OCI-LY1 (cell line): ENCODE measurements around the gene SGPP1.

Experiments
- H2AFZ ChIP-seq: fragments of 200-600 bp; sonication (generic), shearing (Covaris generic); 2 replicates; pipeline ENCODE4 v1.6.0; 2014; ENCODE audit warnings: antibody characterized with exemption, mild to moderate bottlenecking, low read length
- H3F3A ChIP-seq: fragments of 200-600 bp; sonication (generic), shearing (Covaris generic); 2 replicates; pipeline ENCODE4 v1.6.0; 2014; ENCODE audit warnings: mild to moderate bottlenecking, antibody characterized with exemption, low read length, moderate library complexity; ENCODE audit not compliant: insufficient read depth
- H3K27ac ChIP-seq: fragments of 200-600 bp; sonication (generic); 2 replicates; pipeline ENCODE4 v1.5.1; 2014; ENCODE audit warnings: low read length, mixed run types, mild to moderate bottlenecking, low read depth; ENCODE audit not compliant: poor library complexity, severe bottlenecking
- H3K27me3 ChIP-seq: fragments of 200-600 bp; sonication (generic); 2 replicates; pipeline ENCODE4 v1.6.0; 2014; ENCODE audit warnings: antibody characterized with exemption, mild to moderate bottlenecking, low read length, moderate library complexity; ENCODE audit not compliant: insufficient read depth
- H3K36me3 ChIP-seq: fragments of 200-600 bp; sonication (generic); 2 replicates; pipeline ENCODE4 v1.6.1; 2014; ENCODE audit warnings: mild to moderate bottlenecking, antibody characterized with exemption, low read length, moderate library complexity, mixed read lengths; ENCODE audit not compliant: insufficient read depth
- H3K4me1 ChIP-seq: fragments of 200-600 bp; sonication (generic); 2 replicates; pipeline ENCODE4 v1.5.1; 2014; ENCODE audit warnings: mild to moderate bottlenecking, low read length, moderate library complexity; ENCODE audit not compliant: insufficient read depth, severe bottlenecking
- H3K4me2 ChIP-seq: fragments of 200-600 bp; sonication (generic), shearing (Covaris generic); 2 replicates; pipeline ENCODE4 v1.6.1; 2014; ENCODE audit warnings: low read length
- H3K4me3 ChIP-seq: fragments of 200-600 bp; sonication (generic); 2 replicates; pipeline ENCODE4 v1.5.1; 2014; ENCODE audit warnings: low read length, low read depth, mild to moderate bottlenecking, mixed read lengths; ENCODE audit not compliant: poor library complexity, severe bottlenecking
- H3K79me2 ChIP-seq: fragments of 200-600 bp; shearing (Covaris generic); 2 replicates; pipeline ENCODE4 v1.6.1; 2016; ENCODE audit warnings: mixed run types, low read length, mixed read lengths; ENCODE audit not compliant: insufficient read depth
- H3K9ac ChIP-seq: fragments of 200-600 bp; sonication (generic), shearing (Covaris generic); 2 replicates; pipeline ENCODE4 v1.6.1; 2014; ENCODE audit warnings: mild to moderate bottlenecking, low read length, mixed read lengths
- H3K9me2 ChIP-seq: fragments of 200-600 bp; sonication (generic), shearing (Covaris generic); 2 replicates; pipeline ENCODE4 v1.6.1; 2014; ENCODE audit warnings: low read depth, mild to moderate bottlenecking, low read length, mixed read lengths
- H3K9me3 ChIP-seq: fragments of 200-600 bp; shearing (Covaris generic); 2 replicates; pipeline ENCODE4 v1.6.1; 2014; ENCODE audit warnings: low read length, mixed read lengths
- H4K20me1 ChIP-seq: fragments of 200-600 bp; sonication (generic), shearing (Covaris generic); 2 replicates; pipeline ENCODE4 v1.6.0; 2016; ENCODE audit warnings: mild to moderate bottlenecking, low read length; ENCODE audit not compliant: insufficient read depth
- EZH2 ChIP-seq: fragments of 200-600 bp; sonication (generic), shearing (Covaris generic); IDR thresholded peaks from 2 replicates; pipeline ENCODE4 v1.8.0; 2017; ENCODE audit warnings: borderline replicate concordance, mixed run types, mild to moderate bottlenecking, antibody characterized with exemption, low read length, moderate library complexity, mixed read lengths
- TF ChIP-seq, protein P1 (sequence below): fragments of 200-600 bp; sonication (generic), shearing (Covaris generic); IDR thresholded peaks from 2 replicates; pipeline ENCODE4 v1.5.1; 2017; ENCODE audit warnings: mild to moderate bottlenecking, antibody characterized with exemption, low read length, moderate library complexity, mixed read lengths

SGPP1 gene

GRCh38 chr14:63701606-63702299 is 26.1 kb downstream of the SGPP1 start:
- H3K4me3 ChIP-seq = no peak overlapping the region
- H3K79me2 ChIP-seq = peaks cover 92% of the 10 kb centered on the region
- H3F3A ChIP-seq = no peaks in the 10 kb centered on the region
- peaks cover 44% of the 10 kb centered on the region for H3K36me3 ChIP-seq
- H3K4me2 ChIP-seq = peak overlapping the region; percentile 31; the same call in 1 of the 2 replicates
- H3K27ac ChIP-seq = peak overlapping the region; percentile 26
- no peak overlapping the region for H2AFZ ChIP-seq
- H3K9me3 ChIP-seq = no peaks in the 10 kb centered on the region; the same call in 1 of the 2 replicates
- peaks cover 38% of the 10 kb centered on the region for H3K4me1 ChIP-seq
- H3K9me2 ChIP-seq = no peaks in the 10 kb centered on the region
- TF ChIP-seq, protein P1, sequence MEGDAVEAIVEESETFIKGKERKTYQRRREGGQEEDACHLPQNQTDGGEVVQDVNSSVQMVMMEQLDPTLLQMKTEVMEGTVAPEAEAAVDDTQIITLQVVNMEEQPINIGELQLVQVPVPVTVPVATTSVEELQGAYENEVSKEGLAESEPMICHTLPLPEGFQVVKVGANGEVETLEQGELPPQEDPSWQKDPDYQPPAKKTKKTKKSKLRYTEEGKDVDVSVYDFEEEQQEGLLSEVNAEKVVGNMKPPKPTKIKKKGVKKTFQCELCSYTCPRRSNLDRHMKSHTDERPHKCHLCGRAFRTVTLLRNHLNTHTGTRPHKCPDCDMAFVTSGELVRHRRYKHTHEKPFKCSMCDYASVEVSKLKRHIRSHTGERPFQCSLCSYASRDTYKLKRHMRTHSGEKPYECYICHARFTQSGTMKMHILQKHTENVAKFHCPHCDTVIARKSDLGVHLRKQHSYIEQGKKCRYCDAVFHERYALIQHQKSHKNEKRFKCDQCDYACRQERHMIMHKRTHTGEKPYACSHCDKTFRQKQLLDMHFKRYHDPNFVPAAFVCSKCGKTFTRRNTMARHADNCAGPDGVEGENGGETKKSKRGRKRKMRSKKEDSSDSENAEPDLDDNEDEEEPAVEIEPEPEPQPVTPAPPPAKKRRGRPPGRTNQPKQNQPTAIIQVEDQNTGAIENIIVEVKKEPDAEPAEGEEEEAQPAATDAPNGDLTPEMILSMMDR = no peak
- no peak for TF ChIP-seq EZH2
- H4K20me1 ChIP-seq = no peaks in the 10 kb centered on the region
- H3K9ac ChIP-seq = no peak overlapping the region
- H3K27me3 ChIP-seq = no peaks in the 10 kb centered on the region

DNA sequence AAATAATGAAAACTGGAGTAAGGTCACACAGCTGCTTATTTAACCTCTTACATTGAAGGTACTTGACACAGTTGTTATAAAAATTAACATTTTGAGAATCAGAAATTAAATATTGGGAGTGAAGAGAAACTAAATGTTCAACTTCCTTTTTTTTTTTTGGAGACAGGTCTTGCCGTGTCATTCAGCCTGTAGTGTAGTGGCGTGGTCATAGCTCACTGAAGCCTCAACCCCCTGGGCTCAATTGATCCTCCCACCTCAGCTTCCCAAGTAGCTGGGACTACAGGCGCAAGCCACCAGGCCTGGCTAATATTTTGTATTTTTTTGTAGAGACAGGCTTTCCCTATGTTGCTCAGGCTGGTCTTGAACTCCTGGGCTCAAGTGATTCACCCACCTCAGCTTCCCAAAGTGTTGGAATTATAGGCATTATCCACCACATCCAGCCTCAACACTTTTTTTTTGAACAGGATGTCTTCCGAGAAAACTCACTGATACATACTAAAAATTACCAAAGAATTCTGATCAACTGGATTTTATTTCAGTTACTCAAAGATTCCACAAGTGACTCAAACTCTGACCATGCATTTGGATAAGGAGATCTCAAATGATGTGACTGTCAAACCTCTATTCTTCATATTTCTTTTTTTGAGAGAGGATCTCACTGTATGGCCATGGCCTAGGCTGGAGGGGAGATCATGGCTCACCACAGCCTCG is 35.4 kb downstream of the SGPP1 start:
- Histone ChIP-seq H3K36me3 (peaks cover 66% of the 10 kb centered on the region), H3K9me3 (no peaks in the 10 kb centered on the region), H3K9ac (no peak overlapping the region), H3K4me3 (no peak overlapping the region), H3K4me2 (no peak overlapping the region), H2AFZ (no peak overlapping the region), H3K27ac (no peak overlapping the region), H3K27me3 (no peaks in the 10 kb centered on the region), H3K79me2 (peaks cover 9% of the 10 kb centered on the region; the same call in 1 of the 2 replicates), H3K9me2 (no peaks in the 10 kb centered on the region), H3K4me1 (no peaks in the 10 kb centered on the region), H3F3A (no peaks in the 10 kb centered on the region), H4K20me1 (no peaks in the 10 kb centered on the region)
- TF ChIP-seq EZH2 = no peak
- TF ChIP-seq, protein P1 = no peak

DNA sequence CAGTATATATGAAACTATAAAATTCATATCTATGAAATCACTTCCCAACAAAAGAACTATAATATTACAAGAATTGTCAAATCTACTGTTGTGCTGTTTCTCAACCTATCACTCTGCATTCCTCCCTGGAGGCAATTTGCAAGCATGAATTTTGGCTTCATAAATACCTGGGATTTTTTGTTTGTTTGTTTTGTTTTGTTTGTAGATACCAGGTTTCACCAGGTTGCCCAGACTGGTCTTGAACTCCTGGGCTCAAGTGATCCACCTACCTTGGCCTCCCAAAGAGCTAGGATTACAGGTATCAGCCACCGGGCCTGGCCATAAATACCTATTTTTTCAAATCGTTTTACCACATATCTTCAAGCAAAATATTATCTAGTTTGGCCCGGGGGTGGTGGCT is 38.7 kb downstream of the SGPP1 start:
- Histone ChIP-seq H3K4me2 (no peak overlapping the region), H3K36me3 (peaks cover 57% of the 10 kb centered on the region)

More for the DNA sequence above, 38.7 kb downstream of the SGPP1 start:
- no peak overlapping the region for H3K27ac ChIP-seq
- peaks cover 3% of the 10 kb centered on the region; the same call in 1 of the 2 replicates for H3K79me2 ChIP-seq
- no peaks in the 10 kb centered on the region for H3K9me3 ChIP-seq
- H3K9me2 ChIP-seq = no peaks in the 10 kb centered on the region
- H3F3A ChIP-seq = no peaks in the 10 kb centered on the region
- no peak overlapping the region for H3K9ac ChIP-seq
- no peaks in the 10 kb centered on the region for H4K20me1 ChIP-seq
- H3K27me3 ChIP-seq = no peaks in the 10 kb centered on the region
- no peaks in the 10 kb centered on the region for H3K4me1 ChIP-seq
- no peak overlapping the region for H3K4me3 ChIP-seq
- no peak overlapping the region for H2AFZ ChIP-seq
- no peak for TF ChIP-seq EZH2
- TF ChIP-seq, protein P1 = no peak
